HUES48 (cell line): ENCODE data around the gene KRTAP5-3.

ENCODE experiments used
- H3K27ac ChIP-seq: one replicate; pipeline ENCODE4 v1.7.0; 2013; ENCODE audit warnings: low read depth, low read length, inconsistent platforms
- H3K27me3 ChIP-seq: 2 replicates; pipeline ENCODE4 v1.6.1; 2013; ENCODE audit warnings: mild to moderate bottlenecking, low read length; ENCODE audit not compliant: control insufficient read depth, insufficient read depth
- H3K36me3 ChIP-seq: 2 replicates; pipeline ENCODE4 v1.6.1; 2013; ENCODE audit warnings: low read length; ENCODE audit not compliant: control insufficient read depth, insufficient read depth
- H3K4me1 ChIP-seq: 2 replicates; pipeline ENCODE4 v1.6.1; 2013; ENCODE audit warnings: mild to moderate bottlenecking, low read length; ENCODE audit not compliant: control insufficient read depth, insufficient read depth
- H3K4me3 ChIP-seq: 2 replicates; pipeline ENCODE4 v1.5.1; 2013; ENCODE audit warnings: mild to moderate bottlenecking, low read depth, low read length
- H3K9ac ChIP-seq: 2 replicates; pipeline ENCODE4 v1.6.1; 2013; ENCODE audit warnings: mild to moderate bottlenecking, low read depth, low read length, moderate library complexity
- H3K9me3 ChIP-seq: 2 replicates; pipeline ENCODE4 v1.6.1; 2013; ENCODE audit warnings: low read length; ENCODE audit not compliant: control insufficient read depth, insufficient read depth

The KRTAP5-3 gene

DNA sequence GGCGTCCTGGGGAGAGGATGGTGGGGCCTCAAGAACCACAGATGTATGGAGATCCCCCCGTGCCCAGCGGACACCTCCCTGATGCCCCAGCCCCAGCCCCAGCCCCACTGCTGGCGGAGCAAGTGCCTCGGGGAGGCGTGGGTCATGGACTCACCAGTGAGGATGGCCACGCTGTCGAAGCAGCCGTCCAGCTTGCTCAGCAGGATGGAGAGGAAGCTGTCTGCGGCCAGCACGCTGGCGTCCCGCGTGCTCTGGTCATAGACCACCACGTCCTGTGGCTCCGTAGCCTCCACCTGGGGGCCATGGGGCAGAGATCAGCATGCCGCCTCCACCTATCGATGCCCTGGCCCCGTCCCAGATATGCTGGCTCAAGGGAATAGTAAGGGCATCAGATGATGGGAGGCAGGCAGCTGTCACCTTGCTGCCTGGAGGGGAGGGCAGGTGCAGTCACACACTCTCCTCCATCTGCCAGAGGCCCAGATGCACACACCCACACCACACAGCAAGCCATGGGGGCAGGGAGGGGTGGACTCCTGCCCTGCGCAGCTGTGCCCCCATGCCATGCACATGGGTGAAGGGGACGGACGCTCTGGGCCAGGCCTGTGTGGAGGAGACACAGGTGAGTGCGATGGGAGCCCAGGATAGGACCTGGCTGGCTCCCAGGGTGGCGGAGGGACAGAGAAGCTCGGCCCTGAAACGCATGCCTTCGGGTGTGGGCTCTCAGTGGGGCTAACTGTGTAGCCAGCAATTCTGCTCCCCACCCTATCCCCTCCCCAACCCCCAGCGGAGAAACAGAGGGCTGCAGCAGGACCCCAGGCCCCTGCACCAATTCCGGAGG, 44.3 kb downstream of the KRTAP5-3 start:
- 0 out of 2 replicates have a peak, but pooled peaks cover 2% of the 10 kb centered on the region for H3K36me3 ChIP-seq
- H3K9ac ChIP-seq, result no peak overlapping the region
- H3K4me3 ChIP-seq, result no peak overlapping the region
- peaks cover 31% of the 10 kb centered on the region for H3K4me1 ChIP-seq
- no peaks in the 10 kb centered on the region for H3K9me3 ChIP-seq
- no peaks in the 10 kb centered on the region; the same call in 1 of the 2 replicates for H3K27me3 ChIP-seq
- no peak overlapping the region for H3K27ac ChIP-seq

- Histone ChIP-seq H3K4me1 (peaks cover 33% of the 10 kb centered on the region), H3K27me3 (peaks cover 7% of the 10 kb centered on the region; the same call in 1 of the 2 replicates), H3K27ac (no peak overlapping the region), H3K9ac (no peak overlapping the region), H3K9me3 (no peaks in the 10 kb centered on the region), H3K36me3 (0 out of 2 replicates have a peak, but pooled peaks cover 2% of the 10 kb centered on the region), H3K4me3 (no peak overlapping the region)
Observed at GRCh38 chr11:1563149-1563638, 45.1 kb downstream of the KRTAP5-3 start.

- peaks cover 10% of the 10 kb centered on the region; the same call in 1 of the 2 replicates for H3K27me3 ChIP-seq
- 0 out of 2 replicates have a peak, but pooled peaks cover 2% of the 10 kb centered on the region for H3K36me3 ChIP-seq
- peaks cover 28% of the 10 kb centered on the region for H3K4me1 ChIP-seq
Observed at GRCh38 chr11:1562469-1563148, 45.7 kb downstream of the KRTAP5-3 start.

GRCh38 chr11:1561955-1562354, 46.3 kb downstream of the KRTAP5-3 start:
- H3K4me1 ChIP-seq, result peaks cover 24% of the 10 kb centered on the region
- peaks cover 17% of the 10 kb centered on the region; the same call in 1 of the 2 replicates for H3K27me3 ChIP-seq
- no peaks in the 10 kb centered on the region for H3K9me3 ChIP-seq
- H3K9ac ChIP-seq, result no peak overlapping the region
- H3K27ac ChIP-seq, result no peak overlapping the region
- 0 out of 2 replicates have a peak, but pooled peaks cover 2% of the 10 kb centered on the region for H3K36me3 ChIP-seq
- H3K4me3 ChIP-seq, result no peak overlapping the region

More at GRCh38 chr11:1562469-1563148, 45.7 kb downstream of the KRTAP5-3 start:
- Histone ChIP-seq H3K9ac (no peak overlapping the region), H3K4me3 (no peak overlapping the region), H3K9me3 (no peaks in the 10 kb centered on the region), H3K27ac (no peak overlapping the region)

DNA sequence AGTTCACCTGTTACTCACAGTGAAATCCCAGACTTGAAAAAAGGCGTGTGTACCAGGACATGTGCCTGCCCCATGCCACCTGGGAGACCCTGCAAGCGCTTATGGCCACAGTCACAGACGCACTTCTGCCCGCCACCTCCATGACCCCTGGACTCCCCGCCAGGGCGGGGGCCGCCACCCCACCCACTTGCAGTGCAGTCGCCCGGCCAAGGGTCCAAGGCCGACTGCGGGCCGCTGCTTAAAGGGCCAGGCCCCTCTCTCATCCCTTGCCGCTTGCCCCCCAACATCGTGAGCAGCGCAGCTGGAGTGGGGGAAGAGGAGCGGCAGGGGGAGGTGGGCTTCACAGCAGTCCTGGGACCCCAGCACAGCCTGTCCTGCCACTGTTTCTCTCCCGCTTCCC, 47.0 kb downstream of the KRTAP5-3 start:
- Histone ChIP-seq H3K27me3 (peaks cover 21% of the 10 kb centered on the region; the same call in 1 of the 2 replicates), H3K9me3 (no peaks in the 10 kb centered on the region), H3K9ac (no peak overlapping the region), H3K4me3 (no peak overlapping the region), H3K4me1 (peaks cover 24% of the 10 kb centered on the region), H3K36me3 (0 out of 2 replicates have a peak, but pooled peaks cover 2% of the 10 kb centered on the region), H3K27ac (no peak overlapping the region)

- no peak overlapping the region for H3K4me3 ChIP-seq
- H3K9me3 ChIP-seq, result no peaks in the 10 kb centered on the region
- no peak overlapping the region for H3K27ac ChIP-seq
- H3K4me1 ChIP-seq, result peaks cover 27% of the 10 kb centered on the region
- H3K27me3 ChIP-seq, result peaks cover 24% of the 10 kb centered on the region; the same call in 1 of the 2 replicates
- H3K9ac ChIP-seq, result no peak overlapping the region
- H3K36me3 ChIP-seq, result 0 out of 2 replicates have a peak, but pooled peaks cover 2% of the 10 kb centered on the region
Observed at GRCh38 chr11:1560649-1561251, 47.5 kb downstream of the KRTAP5-3 start.

DNA sequence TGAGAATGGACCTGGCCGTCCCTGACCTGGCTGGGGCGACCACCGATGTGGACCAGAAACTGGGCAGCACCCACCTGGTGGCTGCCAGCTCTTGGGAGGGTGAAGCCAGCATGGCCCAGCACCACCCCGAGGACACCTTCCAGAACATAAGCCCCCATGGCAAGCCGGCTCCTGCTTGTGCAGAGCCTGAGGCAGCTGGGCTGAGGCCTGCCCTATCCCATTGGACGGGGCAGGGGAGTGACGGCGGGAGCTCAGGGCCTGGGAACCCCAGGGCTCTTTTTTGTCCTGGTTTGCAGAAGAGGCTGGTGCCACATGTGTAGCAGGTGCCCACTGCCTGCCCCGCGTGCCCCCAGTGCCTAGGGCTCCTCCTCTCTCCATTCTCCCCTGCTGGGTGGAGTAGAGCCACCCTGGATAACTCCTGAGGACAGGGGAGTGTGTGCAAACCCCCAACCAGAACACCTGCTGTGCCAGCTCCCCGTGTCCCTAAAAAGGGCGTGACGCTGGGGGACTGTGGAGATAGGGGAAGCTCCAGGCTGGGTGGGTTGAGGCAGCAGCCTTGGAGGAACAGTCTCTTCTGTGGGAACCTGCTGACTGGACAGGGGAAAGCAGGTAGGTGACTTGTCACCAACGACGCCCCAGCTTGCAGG, 48.1 kb downstream of the KRTAP5-3 start:
- peaks cover 30% of the 10 kb centered on the region; the same call in 1 of the 2 replicates for H3K27me3 ChIP-seq
- 0 out of 2 replicates have a peak, but pooled peaks cover 2% of the 10 kb centered on the region for H3K36me3 ChIP-seq
- H3K9ac ChIP-seq, result no peak overlapping the region

DNA sequence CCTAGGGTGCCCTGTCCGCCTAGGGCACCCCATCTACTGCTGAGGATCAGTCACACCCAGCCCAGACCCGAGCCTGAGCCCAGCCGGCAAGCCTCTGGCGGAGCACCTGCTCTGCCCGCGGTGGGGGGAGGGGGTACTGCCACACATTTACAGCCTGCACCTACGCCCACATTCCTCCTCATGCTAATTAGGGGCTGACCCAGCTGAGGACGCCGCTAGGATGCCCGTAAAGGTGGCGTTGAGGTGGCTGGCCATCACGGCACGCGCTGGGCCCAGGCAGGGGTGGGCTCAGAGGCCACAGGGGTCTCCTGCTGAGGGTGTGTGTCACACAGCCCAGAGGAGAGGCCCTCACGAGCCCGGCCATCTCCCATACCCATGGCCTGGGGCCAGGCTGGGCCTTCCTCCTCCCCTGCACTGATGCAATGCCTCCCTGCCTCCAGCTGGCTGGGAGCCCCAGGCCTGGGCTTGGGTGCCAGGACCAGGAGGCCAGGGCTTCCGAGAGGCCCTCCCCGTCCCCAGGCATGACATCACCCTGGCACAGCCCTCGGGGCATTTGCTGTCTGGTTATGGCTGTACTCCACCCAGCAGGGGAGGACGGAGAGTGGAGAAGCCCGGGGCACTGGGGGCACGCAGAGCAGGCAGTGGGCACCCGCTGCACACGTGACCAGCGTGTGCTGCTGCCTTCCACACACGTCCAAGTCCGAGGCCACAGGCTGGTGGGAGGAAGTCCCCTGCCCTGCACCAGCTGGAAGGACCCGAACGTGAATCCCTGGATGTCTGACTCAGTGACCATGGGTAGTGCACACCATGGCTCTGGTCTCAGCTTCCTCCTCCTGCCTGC, 48.9 kb downstream of the KRTAP5-3 start:
- Histone ChIP-seq H3K27ac (no peak overlapping the region), H3K9me3 (no peaks in the 10 kb centered on the region), H3K4me1 (peaks cover 32% of the 10 kb centered on the region), H3K9ac (no peak overlapping the region), H3K4me3 (no peak overlapping the region), H3K36me3 (0 out of 2 replicates have a peak, but pooled peaks cover 2% of the 10 kb centered on the region), H3K27me3 (peaks cover 32% of the 10 kb centered on the region; the same call in 1 of the 2 replicates)

More for the DNA sequence above, 48.1 kb downstream of the KRTAP5-3 start:
- no peak overlapping the region for H3K4me3 ChIP-seq
- no peaks in the 10 kb centered on the region for H3K9me3 ChIP-seq
- no peak overlapping the region for H3K27ac ChIP-seq
- H3K4me1 ChIP-seq, result peaks cover 34% of the 10 kb centered on the region

DNA sequence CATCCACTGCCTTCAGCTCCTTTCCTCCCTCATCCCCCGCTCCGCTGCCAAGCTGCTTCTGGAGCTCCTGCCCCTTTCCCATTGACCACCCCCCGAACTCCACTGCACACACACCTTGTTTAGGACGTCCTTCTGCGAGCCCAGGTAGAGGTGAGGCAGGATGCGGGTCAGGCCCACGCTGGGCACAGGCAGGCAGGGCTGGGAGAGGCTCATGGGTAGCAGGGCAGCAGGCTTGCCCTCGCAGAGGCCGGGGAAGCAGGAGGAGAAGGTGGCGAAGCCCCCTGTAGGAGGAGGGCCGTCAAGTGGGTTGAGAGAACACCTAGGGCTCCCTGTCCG, 49.5 kb downstream of the KRTAP5-3 start:
- no peaks in the 10 kb centered on the region for H3K9me3 ChIP-seq
- no peak overlapping the region for H3K4me3 ChIP-seq
- 0 out of 2 replicates have a peak, but pooled peaks cover 2% of the 10 kb centered on the region for H3K36me3 ChIP-seq
- no peak overlapping the region for H3K27ac ChIP-seq
- H3K27me3 ChIP-seq, result peaks cover 32% of the 10 kb centered on the region; the same call in 1 of the 2 replicates
- H3K4me1 ChIP-seq, result peaks cover 28% of the 10 kb centered on the region
- H3K9ac ChIP-seq, result no peak overlapping the region
